Gastroesophageal sphincter (tissue), 4 donors: ENCODE measurements around the gene MPL. TPM values are rescaled to one million over a fixed set of nuclear protein-coding genes. Genes with fewer than 3 reads are reported as not detected.

ENCODE experiments used
- ATAC-seq: fragments of 150-250 bp; one replicate; pipeline ENCODE4 v1.9.1; 2016; ENCODE audit warnings: mild to moderate bottlenecking, moderate library complexity
- H3K27ac ChIP-seq, 4 donors: fragments of 200-600 bp; sonication (generic) in 3 of 4; 1 replicate in 3 of 4; 2 replicates in 1 of 4; pipeline ENCODE4 v1.5.1; 2016 to 2019
- H3K27me3 ChIP-seq: fragments of 200-600 bp; sonication (generic); one replicate; pipeline ENCODE4 v1.5.1; 2019
- H3K36me3 ChIP-seq, 2 donors: fragments of 200-600 bp; sonication (generic); one replicate each; pipeline ENCODE4 v1.5.1; 2019; ENCODE audit warnings: control low read depth in 1 of 2
- H3K4me1 ChIP-seq, 3 donors: fragments of 200-600 bp; sonication (generic); 1 replicate in 2 of 3; 2 replicates in 1 of 3; pipeline ENCODE4 v1.5.1; 2016 to 2019; ENCODE audit warnings: control low read depth in 2 of 3
- H3K4me3 ChIP-seq, 2 donors: fragments of 200-600 bp; sonication (generic); one replicate each; pipeline ENCODE4 v1.5.1; 2019; ENCODE audit warnings: mild to moderate bottlenecking in 1 of 2, moderate library complexity in 1 of 2
- H3K9me3 ChIP-seq, 3 donors: fragments of 200-600 bp; sonication (generic); one replicate each; pipeline ENCODE4 v1.5.1; 2017 to 2019; ENCODE audit warnings: control low read depth in 2 of 3
- EP300 ChIP-seq: sonication (generic); formaldehyde crosslinking; IDR thresholded peaks from one replicate; pipeline ENCODE4 v1.6.1; 2017; ENCODE audit warnings: antibody characterized with exemption, mild to moderate bottlenecking
- POLR2A ChIP-seq, 2 donors: fragments of 450-650 bp; IDR thresholded peaks; one replicate each; pipeline ENCODE4 v1.6.1; 2017; ENCODE audit warnings: antibody characterized with exemption in 2 of 2, mild to moderate bottlenecking in 2 of 2, moderate library complexity in 1 of 2
- POLR2AphosphoS5 ChIP-seq: sonication (generic); formaldehyde crosslinking; IDR thresholded peaks from one replicate; pipeline ENCODE4 v1.6.1; 2017; ENCODE audit warnings: antibody characterized with exemption
- WGBS, 2 donors: methylation state at CpG; one replicate each; pipeline ENCODE4 v1.1.5; 2018; ENCODE audit warnings: low coverage in 1 of 2; 5-methylcytosine and 5-hydroxymethylcytosine counted together
- total RNA-seq, 4 donors: library from RNA; depleted of rRNA; stranded (reverse); fragments of >200 nt; gene quantifications; one replicate each; pipeline ENCODE4 v1.1.0, GENCODE V29; 2016
- TF ChIP-seq, protein P1 (sequence below), 4 experiments: fragments of 200-600 bp in 2 of 4; fragments of 450-650 bp in 2 of 4; sonication (generic) in 1 of 4; IDR thresholded peaks; one replicate each; pipeline ENCODE4 v1.5.1; 2017 to 2019; ENCODE audit warnings: antibody characterized with exemption in 4 of 4, mild to moderate bottlenecking in 2 of 4, moderate library complexity in 2 of 4

MPL gene
- total RNA-seq, 4 donors from 2014 or later, result 0.27 to 1.1 TPM; not detected in 2

DNA sequence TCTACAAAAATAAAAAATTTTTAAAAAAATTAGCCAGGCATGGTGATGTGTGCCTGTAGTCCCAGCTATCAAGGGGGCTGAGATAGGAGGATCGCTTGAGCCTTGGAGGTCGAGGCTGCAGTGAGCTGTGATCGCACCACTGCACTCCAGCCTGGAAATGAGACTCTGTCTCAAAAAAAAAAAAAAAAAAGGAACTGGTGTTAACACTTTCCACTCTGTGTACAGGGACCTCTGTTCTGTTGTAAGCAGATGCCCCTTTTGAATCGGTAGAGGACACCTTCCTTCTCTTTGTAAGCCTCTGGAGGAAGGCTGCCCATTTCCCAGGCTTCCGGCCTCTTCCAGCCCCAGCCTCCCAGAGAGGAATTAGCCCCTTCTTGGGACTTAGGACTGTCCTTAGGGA lies 44.9 kb upstream of the MPL start:
- 71% methylated on average over 4 of the region's 5 CpGs; no CpG with 5 or more reads in 1 of the 2 donors for WGBS, 2 donors
- H3K27ac ChIP-seq, result peak overlapping the region in 3 of 4 donors; percentile 70 to 81 (median 71)
- TF ChIP-seq EP300 (no peak), POLR2AphosphoS5 (no peak), POLR2A (IDR thresholded peaks at IDR 0.05) (no peak)
- TF ChIP-seq, protein P1, sequence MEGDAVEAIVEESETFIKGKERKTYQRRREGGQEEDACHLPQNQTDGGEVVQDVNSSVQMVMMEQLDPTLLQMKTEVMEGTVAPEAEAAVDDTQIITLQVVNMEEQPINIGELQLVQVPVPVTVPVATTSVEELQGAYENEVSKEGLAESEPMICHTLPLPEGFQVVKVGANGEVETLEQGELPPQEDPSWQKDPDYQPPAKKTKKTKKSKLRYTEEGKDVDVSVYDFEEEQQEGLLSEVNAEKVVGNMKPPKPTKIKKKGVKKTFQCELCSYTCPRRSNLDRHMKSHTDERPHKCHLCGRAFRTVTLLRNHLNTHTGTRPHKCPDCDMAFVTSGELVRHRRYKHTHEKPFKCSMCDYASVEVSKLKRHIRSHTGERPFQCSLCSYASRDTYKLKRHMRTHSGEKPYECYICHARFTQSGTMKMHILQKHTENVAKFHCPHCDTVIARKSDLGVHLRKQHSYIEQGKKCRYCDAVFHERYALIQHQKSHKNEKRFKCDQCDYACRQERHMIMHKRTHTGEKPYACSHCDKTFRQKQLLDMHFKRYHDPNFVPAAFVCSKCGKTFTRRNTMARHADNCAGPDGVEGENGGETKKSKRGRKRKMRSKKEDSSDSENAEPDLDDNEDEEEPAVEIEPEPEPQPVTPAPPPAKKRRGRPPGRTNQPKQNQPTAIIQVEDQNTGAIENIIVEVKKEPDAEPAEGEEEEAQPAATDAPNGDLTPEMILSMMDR (IDR thresholded peaks at IDR 0.05), result no peak
- H3K4me3 ChIP-seq, result no peak overlapping the region
- H3K4me1 ChIP-seq, result peaks cover 0 to 42% (median 18%) of the 10 kb centered on the region in 3 donors
- no peaks in the 10 kb centered on the region for H3K27me3 ChIP-seq
- ATAC-seq, result no peak
- no peaks in the 10 kb centered on the region for H3K36me3 ChIP-seq
- no peaks in the 10 kb centered on the region for H3K9me3 ChIP-seq

DNA sequence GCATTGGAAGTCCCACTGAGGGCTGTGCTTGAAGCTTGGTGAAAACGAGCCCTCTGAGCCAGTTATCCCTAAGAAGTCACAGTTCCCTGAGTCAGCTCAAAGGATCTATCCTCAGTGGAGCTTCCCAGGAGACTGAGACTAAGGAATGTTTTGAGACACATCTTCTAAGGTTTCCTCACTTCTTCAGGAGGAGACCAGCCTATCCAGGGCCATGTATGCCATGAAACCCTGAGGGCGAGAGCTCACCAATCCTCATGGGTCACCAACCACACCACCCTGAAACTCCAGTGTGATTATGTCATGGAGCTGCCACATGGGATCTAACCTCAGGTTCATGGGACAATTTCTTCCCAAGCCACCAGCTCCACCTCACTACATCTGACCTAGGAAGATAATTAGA lies 44.4 kb upstream of the MPL start:
- Histone ChIP-seq H3K9me3 (no peaks in the 10 kb centered on the region), H3K27me3 (no peaks in the 10 kb centered on the region), H3K4me1 (peaks cover 0 to 42% (median 18%) of the 10 kb centered on the region in 3 donors), H3K36me3 (no peaks in the 10 kb centered on the region), H3K4me3 (no peak overlapping the region), H3K27ac (peak overlapping the region in 3 of 4 donors; percentile 70 to 81 (median 71))
- WGBS, 2 donors, result 100% methylated on average over 1 of the region's 2 CpGs
- TF ChIP-seq POLR2AphosphoS5 (no peak), EP300 (no peak), POLR2A (IDR thresholded peaks at IDR 0.05) (no peak)
- TF ChIP-seq, protein P1 (IDR thresholded peaks at IDR 0.05), result no peak
- no peak for ATAC-seq

DNA sequence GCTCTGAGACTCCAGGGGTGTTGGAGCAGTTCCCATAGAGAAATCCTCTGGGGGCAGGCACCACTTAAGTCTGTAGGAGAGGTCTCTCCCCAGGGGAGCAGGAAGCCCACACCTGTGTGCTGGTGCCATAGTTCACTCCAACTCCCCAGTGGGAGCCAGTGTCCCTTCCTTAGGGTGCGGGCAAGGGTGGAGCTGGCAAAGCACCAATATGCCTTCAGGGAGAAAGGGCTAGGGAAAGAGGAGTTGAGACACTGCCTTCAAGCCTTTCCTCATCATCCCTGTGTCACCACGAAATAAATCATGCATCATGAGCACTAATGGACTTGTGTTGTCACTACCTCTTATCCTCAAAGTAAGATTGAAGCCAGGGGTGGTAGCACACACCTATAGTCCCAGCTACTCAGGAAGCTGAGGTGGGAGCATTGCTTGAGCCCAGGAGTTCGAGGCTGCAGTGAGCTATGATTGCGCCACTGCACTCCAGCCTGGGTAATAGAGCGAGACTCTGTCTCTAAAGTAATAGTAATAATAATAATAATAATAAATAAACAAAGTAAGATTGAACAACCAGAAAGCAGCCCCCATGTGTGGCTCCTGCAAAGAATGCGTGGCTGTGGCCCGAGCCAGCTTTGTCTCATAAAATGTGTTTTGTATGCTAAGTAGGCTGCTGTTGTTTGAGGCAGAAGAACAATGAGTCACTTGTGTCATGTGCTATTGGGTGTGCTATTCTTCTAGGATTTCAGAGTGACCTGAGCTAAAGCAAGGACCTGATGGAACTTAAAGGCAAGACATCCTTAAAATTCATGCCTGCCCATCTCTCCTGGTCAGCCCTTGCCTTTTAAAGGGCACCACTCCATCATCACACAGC lies 43.5 kb upstream of the MPL start:
- Histone ChIP-seq H3K4me3 (no peak overlapping the region), H3K9me3 (no peaks in the 10 kb centered on the region), H3K27ac (peak overlapping the region in 3 of 4 donors; percentile 70 to 81 (median 71)), H3K36me3 (no peaks in the 10 kb centered on the region), H3K4me1 (peaks cover 0 to 42% (median 18%) of the 10 kb centered on the region in 3 donors), H3K27me3 (no peaks in the 10 kb centered on the region)
- 67 to 79% methylated on average over 1 to 5 of the region's 7 CpGs for WGBS, 2 donors
- TF ChIP-seq, protein P1 (IDR thresholded peaks at IDR 0.05), result no peak
- no peak for TF ChIP-seq POLR2A (IDR thresholded peaks at IDR 0.05)
- no peak for TF ChIP-seq EP300
- TF ChIP-seq POLR2AphosphoS5, result no peak
- peak; percentile 32 for ATAC-seq

DNA sequence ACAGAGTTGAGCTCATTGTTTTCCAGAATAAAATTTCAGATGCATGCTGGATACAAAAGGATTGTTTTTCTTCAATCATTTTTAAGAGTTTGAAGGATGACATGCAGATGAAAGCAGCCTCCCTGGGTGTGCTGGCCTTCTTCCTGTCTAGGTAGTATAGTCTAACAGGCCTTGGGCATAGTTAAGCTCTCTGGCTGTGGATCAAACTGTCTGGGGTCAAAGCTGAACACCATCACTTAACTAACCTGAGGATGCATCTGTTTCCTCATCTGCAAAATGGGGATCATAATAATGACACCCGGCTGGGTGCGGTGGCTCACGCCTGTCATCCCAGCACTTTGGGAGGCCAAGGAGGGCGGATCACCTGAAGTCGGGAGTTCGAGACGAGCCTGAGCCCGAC lies 42.9 kb upstream of the MPL start:
- no peak for ATAC-seq
- H3K9me3 ChIP-seq, result no peaks in the 10 kb centered on the region
- H3K4me1 ChIP-seq, result peaks cover 0 to 48% (median 18%) of the 10 kb centered on the region in 3 donors
- no peaks in the 10 kb centered on the region for H3K36me3 ChIP-seq
- H3K27me3 ChIP-seq, result no peaks in the 10 kb centered on the region
- peak overlapping the region; percentile 0 to 81 (median 70) for H3K27ac ChIP-seq
- H3K4me3 ChIP-seq, result no peak overlapping the region
- WGBS, 2 donors, result 80 to 100% methylated on average over 1 of the region's 8 CpGs
- TF ChIP-seq POLR2AphosphoS5, result no peak
- TF ChIP-seq EP300, result no peak
- TF ChIP-seq, protein P1 (IDR thresholded peaks at IDR 0.05), result no peak
- TF ChIP-seq POLR2A (IDR thresholded peaks at IDR 0.05), result no peak

DNA sequence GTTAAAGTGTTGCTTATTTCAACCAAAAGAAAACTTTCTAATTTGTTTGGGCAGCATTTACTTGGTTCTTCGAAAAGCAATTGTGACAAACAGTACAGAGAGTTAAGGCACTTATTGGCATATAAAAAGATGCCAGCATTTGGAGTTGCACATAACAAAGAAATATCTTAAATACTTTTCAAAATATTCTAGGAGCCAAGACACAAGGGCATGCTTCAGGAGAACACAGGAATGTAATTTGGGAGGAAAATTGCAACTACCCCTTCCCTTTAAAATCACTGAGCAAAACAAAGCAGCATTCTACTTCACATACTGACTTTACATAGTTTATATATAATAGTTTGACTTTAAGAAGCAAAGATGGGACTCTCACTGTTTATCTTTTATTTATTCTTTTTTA lies 41.4 kb upstream of the MPL start:
- no peaks in the 10 kb centered on the region for H3K27me3 ChIP-seq
- H3K27ac ChIP-seq, result peak overlapping the region in 3 of 4 donors; percentile 70 to 81 (median 71)
- H3K4me3 ChIP-seq, result no peak overlapping the region
- H3K9me3 ChIP-seq, result no peaks in the 10 kb centered on the region
- peaks cover 0 to 53% (median 18%) of the 10 kb centered on the region in 3 donors for H3K4me1 ChIP-seq
- no peaks in the 10 kb centered on the region for H3K36me3 ChIP-seq
- TF ChIP-seq EP300, result no peak
- TF ChIP-seq, protein P1 (IDR thresholded peaks at IDR 0.05), result no peak
- no peak for TF ChIP-seq POLR2AphosphoS5
- no peak for TF ChIP-seq POLR2A (IDR thresholded peaks at IDR 0.05)
- WGBS, 2 donors, result 63 to 85% methylated on average over 1 of the region's 1 CpG
- ATAC-seq, result no peak
